ENCODE measurements around the gene SRD5A1.

The SRD5A1 gene

DNA sequence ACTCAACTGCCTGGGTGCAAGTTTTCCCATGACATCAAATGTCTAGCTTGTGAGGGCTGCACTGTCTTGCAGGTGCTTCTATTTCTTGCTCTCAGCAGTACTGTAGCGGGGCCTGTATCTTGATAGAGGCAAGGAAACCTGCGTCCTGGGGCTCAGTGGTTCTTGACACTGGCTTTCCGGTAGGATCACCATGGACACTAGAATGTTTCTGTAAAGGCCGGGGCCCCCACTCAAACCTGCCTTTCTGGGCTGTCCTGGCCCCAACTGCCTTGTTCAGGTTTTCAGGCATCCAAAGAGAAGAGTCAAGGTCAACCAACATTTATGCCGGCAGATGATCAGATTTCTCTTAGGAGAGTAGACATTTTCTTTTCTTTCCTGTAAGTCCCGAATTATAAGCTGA, 53.3 kb downstream of the SRD5A1 start:
- no peak overlapping the region for H3K4me3 ChIP-seq (ENCODE audit: low read depth, low read length)
- TF ChIP-seq, protein P1, sequence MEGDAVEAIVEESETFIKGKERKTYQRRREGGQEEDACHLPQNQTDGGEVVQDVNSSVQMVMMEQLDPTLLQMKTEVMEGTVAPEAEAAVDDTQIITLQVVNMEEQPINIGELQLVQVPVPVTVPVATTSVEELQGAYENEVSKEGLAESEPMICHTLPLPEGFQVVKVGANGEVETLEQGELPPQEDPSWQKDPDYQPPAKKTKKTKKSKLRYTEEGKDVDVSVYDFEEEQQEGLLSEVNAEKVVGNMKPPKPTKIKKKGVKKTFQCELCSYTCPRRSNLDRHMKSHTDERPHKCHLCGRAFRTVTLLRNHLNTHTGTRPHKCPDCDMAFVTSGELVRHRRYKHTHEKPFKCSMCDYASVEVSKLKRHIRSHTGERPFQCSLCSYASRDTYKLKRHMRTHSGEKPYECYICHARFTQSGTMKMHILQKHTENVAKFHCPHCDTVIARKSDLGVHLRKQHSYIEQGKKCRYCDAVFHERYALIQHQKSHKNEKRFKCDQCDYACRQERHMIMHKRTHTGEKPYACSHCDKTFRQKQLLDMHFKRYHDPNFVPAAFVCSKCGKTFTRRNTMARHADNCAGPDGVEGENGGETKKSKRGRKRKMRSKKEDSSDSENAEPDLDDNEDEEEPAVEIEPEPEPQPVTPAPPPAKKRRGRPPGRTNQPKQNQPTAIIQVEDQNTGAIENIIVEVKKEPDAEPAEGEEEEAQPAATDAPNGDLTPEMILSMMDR (IDR thresholded peaks at IDR 0.05; ENCODE audit: borderline replicate concordance, insufficient read depth, low read depth, low read length) = no peak

DNA sequence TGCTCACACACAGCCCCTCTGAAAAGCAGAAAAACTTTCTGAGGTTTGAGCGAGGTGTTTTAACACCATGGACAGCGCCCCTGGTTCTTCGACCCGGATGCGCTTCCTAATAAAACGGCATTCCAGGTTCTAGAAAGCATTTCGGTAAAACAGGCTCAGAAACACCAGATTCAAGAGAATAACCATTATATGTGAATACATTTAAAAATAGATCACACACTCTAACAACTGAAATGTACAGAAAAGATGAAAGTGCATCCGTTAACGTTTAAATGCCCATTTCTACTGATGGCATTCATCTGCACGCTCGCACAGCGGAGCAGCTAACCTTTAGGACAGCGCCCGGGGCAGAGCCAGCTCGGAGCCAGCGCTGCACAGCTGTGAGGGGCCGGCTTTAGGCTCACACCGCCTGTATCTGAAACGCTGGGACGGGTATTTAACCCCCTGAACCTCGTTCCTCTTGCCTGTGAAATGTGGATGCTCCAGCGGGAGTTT, 53.7 kb downstream of the SRD5A1 start:
- TF ChIP-seq, protein P1 (IDR thresholded peaks at IDR 0.05; ENCODE audit: borderline replicate concordance, insufficient read depth, low read depth, low read length) = no peak
- H3K4me3 ChIP-seq (ENCODE audit: low read depth, low read length) = no peak overlapping the region

- TF ChIP-seq, protein P1 (IDR thresholded peaks at IDR 0.05; ENCODE audit: borderline replicate concordance, insufficient read depth, low read depth, low read length) = no peak
- no peak overlapping the region for H3K4me3 ChIP-seq (ENCODE audit: low read depth, low read length)
These were observed 54.3 kb downstream of the SRD5A1 start for GRCh38 chr5:6687505-6687904.

DNA sequence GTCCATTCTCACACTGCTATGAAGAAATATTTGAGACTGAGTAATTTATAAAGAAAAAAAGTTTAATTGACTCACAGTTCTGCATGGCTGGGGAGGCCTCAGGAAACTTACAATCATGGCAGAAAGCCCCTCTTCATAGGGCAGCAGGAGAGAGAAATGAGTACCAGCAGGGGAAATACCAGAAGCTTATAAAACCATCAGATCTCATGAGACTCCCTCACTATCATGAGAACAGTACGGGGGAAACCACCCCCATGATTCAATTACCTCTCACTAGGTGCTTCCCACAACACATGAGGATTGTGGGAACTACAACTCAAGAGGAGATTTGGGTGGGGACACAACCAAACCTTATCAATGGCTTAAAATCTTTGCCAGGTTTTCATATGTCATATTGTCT, 59.7 kb downstream of the SRD5A1 start:
- no peak overlapping the region for H3K4me3 ChIP-seq (ENCODE audit: low read depth, low read length)
- TF ChIP-seq, protein P1 (IDR thresholded peaks at IDR 0.05; ENCODE audit: borderline replicate concordance, insufficient read depth, low read depth, low read length) = no peak

- no peak overlapping the region for H3K4me3 ChIP-seq (ENCODE audit: low read depth, low read length)
- TF ChIP-seq, protein P1 (IDR thresholded peaks at IDR 0.05; ENCODE audit: borderline replicate concordance, insufficient read depth, low read depth, low read length) = no peak
These were observed 65.5 kb downstream of the SRD5A1 start for GRCh38 chr5:6698696-6699095.

DNA sequence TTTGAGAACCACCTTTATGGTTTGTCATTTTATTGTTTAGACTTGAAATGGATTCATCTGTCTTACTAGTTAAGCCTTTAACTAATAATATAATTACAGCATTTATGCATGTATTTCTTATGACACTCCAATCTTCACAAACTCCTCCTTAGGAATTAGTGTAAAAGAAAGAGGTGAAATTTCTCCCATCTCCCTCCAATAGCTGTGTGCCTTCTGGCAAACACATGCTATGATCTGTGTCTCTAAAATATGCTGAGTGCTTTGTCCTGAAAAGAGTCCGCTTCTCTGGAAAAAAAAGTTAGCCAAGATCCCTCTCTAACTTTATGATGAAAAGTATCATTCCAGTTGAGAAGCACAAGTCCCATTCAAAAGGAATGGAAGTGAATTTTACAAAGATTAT, 66.1 kb downstream of the SRD5A1 start:
- no peak overlapping the region for H3K4me3 ChIP-seq (ENCODE audit: low read depth, low read length)
- TF ChIP-seq, protein P1 (IDR thresholded peaks at IDR 0.05; ENCODE audit: borderline replicate concordance, insufficient read depth, low read depth, low read length) = no peak

GRCh38 chr5:6700074-6700684, 66.9 kb downstream of the SRD5A1 start:
- no peak overlapping the region for H3K4me3 ChIP-seq (ENCODE audit: low read depth, low read length)
- TF ChIP-seq, protein P1 (IDR thresholded peaks at IDR 0.05; ENCODE audit: borderline replicate concordance, insufficient read depth, low read depth, low read length) = no peak
